Stimulated activated CD4-positive, alpha-beta T cell treated with anti-CD3 and anti-CD28 coated beads, Interleukin-1b, Interleukin-23, amount 100 ng/mL, for 24 hours (primary cell): ENCODE data around the gene IL31.

Experiments used
- DNase-seq, 4 experiments: peaks; one replicate each; pipeline ENCODE4 v3.0.0-alpha.2; 2020; ENCODE audit warnings: low read depth in 4 of 4, low spot score in 1 of 4

IL31 gene

GRCh38 chr12:122158700-122159285 lies 15.2 kb downstream of the IL31 start:
- DNase-seq, result no peak

DNA sequence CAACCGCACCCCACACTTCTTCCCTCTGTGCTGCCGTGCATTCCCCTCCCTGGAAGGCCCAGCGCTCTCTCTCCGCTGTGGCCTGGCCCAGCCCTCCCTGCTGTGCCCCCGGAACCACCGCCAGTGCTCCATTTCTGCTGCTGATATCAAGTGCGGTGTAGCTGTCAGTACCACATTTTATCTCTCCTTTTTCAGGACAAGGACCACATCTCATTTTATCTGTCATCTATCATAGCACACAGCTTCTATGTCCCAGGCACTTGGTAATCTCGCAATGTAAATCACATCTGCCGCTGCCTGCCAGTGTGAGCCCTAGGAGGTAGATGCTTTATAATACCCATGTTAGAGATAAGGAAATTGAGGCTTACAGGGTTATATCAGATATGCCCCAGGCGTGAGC lies 18.3 kb downstream of the IL31 start:
- no peak for DNase-seq

- no peak for DNase-seq
These were observed 21.3 kb downstream of the IL31 start for GRCh38 chr12:122152754-122153153.

DNA sequence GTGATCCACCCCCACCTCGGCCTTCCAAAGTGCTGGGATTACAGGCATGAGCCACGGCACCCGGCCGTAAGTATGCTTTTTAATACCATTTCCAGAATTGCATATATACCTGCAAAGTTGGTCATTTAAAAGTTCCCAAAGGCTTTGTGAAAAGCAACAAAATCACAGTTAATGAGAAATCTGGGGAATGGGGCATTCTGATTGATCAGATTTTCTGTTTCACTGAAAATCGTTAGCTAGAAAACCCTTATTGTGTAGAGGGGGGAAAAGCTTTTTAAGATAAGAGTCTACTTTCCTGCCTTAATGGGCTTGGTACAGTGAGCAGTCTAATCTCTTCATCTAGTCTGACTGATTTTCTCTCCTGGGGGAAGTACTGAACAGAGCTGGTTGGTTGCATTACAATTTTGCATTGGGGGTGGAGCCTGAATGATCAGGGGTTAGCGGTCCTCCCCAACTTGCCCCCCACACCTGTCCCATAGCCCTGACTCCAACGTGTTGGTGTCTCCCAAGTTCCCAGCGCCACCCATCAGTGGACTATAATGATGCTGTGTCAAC lies 23.8 kb downstream of the IL31 start:
- DNase-seq, result no peak

DNA sequence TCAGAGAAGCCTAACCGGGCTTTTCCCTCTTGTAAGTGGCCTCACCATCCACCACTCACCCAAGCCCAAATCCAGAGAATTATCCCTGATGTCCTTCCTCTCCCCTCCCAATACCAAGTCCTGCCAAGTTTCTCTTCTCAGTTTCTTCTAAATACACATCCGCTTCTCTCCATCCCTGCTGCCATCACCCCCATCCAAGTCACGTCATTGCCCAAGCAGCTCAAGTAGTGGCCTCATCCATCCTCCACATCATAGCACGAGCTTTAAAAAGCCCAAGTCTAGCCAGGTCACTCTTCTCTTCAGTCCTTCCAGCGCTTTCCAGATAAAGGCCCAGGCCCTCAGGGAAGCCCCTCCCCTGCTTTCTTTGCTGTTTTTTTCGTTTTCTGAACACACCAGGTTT lies 25.4 kb downstream of the IL31 start:
- no peak for DNase-seq

GRCh38 chr12:122147514-122148290 lies 26.3 kb downstream of the IL31 start:
- no peak for DNase-seq

GRCh38 chr12:122145505-122146330 lies 28.3 kb downstream of the IL31 start:
- DNase-seq, result no peak

- no peak for DNase-seq
These were observed 29.1 kb downstream of the IL31 start for GRCh38 chr12:122144885-122145284.

DNA sequence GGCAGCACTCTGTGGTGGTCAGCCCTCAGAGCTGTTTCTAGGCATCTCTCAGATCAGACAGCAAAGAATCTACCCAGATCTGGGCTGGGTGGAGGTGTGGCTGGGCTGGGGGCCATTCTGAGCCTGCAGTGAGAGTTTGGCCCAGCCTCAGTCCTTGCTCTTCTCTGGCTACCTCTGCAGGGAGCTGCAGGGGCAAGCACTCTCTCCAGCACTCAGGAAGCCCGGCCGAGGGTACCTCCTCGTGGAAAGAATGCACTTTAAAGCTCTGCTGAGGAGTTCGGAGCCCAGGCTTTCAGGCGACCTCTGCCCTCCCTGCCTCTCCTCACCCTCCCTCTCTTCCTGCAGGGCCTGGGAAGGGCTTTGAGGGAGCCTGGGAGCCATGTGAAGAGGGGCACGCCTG lies 31.2 kb downstream of the IL31 start:
- no peak for DNase-seq

GRCh38 chr12:122141911-122142725 lies 31.9 kb downstream of the IL31 start:
- no peak for DNase-seq

DNA sequence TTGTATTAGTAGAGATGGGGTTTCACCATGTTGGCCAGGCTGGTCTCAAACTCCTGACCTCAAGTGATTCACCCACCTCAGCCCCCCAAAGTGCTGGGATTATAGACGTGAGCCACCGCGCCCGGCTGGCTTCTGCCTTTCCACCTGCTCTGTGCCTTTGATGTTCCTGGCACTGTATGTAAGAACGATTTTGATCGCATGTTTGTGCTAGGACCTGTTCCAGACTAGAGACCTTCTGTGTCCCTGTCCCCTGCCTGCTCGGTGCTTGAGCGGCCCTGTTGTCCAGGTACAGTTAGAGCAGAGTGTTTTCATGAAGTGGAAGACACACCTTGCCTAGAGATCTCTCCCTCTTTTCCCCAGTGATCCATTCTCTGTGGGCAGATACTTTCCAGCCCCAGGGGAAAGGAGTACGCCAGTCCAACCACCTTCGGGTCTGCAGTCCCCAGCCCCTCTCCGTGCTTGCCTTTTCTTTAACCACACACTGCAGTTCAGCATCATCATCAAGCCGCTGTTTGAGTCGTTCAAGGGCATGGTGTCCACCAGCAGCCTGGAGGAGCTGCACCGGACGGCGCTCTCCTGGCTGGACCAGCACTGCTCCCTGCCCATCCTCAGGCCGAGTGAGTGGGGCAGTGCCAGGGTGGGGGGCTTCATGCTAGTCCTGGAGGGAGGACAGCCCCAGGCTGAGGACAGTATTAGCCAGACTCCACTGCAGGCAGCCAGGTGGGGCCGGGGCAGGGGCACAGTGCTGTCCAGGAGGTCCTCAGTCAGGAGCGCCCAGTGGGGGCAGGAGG lies 33.4 kb downstream of the IL31 start:
- DNase-seq, result no peak

- DNase-seq, result no peak
These were observed 34.1 kb downstream of the IL31 start for GRCh38 chr12:122139941-122140340.

DNA sequence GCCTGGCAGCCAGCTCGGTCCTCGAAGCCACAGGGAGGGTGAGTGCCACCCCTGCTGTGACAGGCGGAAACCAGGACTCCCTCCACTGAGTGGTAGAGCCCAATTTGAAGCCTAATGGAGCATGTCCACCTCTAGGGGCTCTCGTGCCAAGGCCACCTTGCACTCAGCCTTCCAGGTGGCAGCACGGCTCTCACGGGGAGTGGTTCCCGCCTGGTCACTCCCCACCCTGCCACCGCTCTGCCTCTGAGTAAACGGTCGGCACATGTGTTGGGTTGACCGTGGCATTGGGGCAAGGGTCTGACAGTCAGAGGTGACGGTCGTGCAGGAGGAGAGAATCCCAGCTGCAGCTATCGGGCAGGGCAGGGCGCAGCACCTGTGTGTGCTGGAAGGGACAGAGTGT lies 34.8 kb downstream of the IL31 start:
- DNase-seq, result no peak

DNA sequence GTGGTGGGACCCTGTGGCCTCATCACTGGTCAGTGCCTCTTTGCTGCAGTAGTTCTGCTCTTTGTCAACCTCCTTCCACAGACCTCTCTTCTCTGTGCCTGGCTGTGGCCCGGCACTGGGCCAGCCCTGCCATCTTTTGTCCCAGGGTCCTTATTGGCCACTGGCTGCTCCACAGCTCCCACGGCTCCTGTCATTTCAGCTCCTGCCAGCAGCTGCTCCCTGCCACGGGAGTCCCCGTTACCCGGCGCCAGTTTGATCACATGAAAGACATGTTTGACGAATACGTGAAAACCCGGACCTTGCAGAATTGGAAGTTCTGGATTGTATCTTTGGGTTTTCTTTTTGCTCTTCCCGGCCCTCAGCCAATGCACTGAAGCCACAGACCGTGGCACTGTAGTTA lies 35.4 kb downstream of the IL31 start:
- DNase-seq, result no peak

- no peak for DNase-seq
These were observed 35.8 kb downstream of the IL31 start for GRCh38 chr12:122138181-122138580.

GRCh38 chr12:122137681-122138080 lies 36.3 kb downstream of the IL31 start:
- DNase-seq, result no peak

DNA sequence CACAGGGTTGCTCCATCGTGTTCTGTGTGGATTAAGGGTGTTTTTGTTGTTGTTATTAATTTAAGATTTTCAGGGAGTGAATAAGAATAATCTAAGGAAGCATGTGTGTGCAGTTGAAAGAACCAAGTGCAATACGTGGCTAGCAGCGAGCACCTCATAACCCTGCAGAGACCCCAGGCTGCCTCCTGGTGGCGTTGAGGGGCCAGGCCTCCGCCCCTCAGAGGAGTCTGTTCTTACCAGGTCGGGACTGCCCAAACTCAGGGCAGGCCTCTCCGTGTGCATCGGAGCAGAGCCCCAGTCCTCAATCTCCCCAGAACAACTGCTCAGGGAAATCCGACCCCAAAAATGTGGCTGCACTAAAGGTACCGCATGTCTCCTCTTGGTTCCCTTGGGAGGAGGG lies 36.8 kb downstream of the IL31 start:
- no peak for DNase-seq

GRCh38 chr12:122135437-122136031 lies 38.5 kb downstream of the IL31 start:
- no peak for DNase-seq

- DNase-seq, result no peak
These were observed 40.6 kb downstream of the IL31 start for GRCh38 chr12:122133192-122133950.
